Measurements from ENCODE around the gene MAN2A2. TPM values are rescaled to one million over a fixed set of nuclear protein-coding genes. Genes with fewer than 3 reads are reported as not detected.

MAN2A2 gene
- polyA plus RNA-seq, 1 donor, result 39.8 TPM

- DNase-seq, result no peak
Observed at GRCh38 chr15:90970274-90970673, 67.2 kb downstream of the MAN2A2 start.

GRCh38 chr15:90972133-90972532 lies 69.0 kb downstream of the MAN2A2 start:
- no peak for DNase-seq

Other genes with a start within 250 kb of the MAN2A2 start
- gene BLM, start 186.0 kb upstream of the MAN2A2 start, polyA plus RNA-seq (ENCODE audit: insufficient read length), result 3.7 TPM
- gene FURIN, start 34.7 kb upstream of the MAN2A2 start, polyA plus RNA-seq (ENCODE audit: insufficient read length), result 35.3 TPM
- 16.4 TPM for gene FES, start 18.8 kb upstream of the MAN2A2 start, polyA plus RNA-seq (ENCODE audit: insufficient read length)
- gene HDDC3, start 29.2 kb downstream of the MAN2A2 start, polyA plus RNA-seq (ENCODE audit: insufficient read length), result 10.4 TPM
- 27.1 TPM for gene UNC45A, start 32.0 kb downstream of the MAN2A2 start, polyA plus RNA-seq (ENCODE audit: insufficient read length)
- 14.1 TPM for gene RCCD1, start 51.6 kb downstream of the MAN2A2 start, polyA plus RNA-seq (ENCODE audit: insufficient read length)
- 37.9 TPM for gene PRC1, start 91.2 kb downstream of the MAN2A2 start, polyA plus RNA-seq (ENCODE audit: insufficient read length)
- gene VPS33B, start 119.3 kb downstream of the MAN2A2 start, polyA plus RNA-seq (ENCODE audit: insufficient read length), result 13.8 TPM
- 3.9 TPM for gene SV2B, start 197.0 kb downstream of the MAN2A2 start, polyA plus RNA-seq (ENCODE audit: insufficient read length)